ENCODE data around the gene CYP46A1. TPM values are rescaled to one million over a fixed set of nuclear protein-coding genes. Genes with fewer than 3 reads are reported as not detected.

The CYP46A1 gene
- total RNA-seq = 0.14 TPM in 1 of 2 replicates, not detected in the other

DNA sequence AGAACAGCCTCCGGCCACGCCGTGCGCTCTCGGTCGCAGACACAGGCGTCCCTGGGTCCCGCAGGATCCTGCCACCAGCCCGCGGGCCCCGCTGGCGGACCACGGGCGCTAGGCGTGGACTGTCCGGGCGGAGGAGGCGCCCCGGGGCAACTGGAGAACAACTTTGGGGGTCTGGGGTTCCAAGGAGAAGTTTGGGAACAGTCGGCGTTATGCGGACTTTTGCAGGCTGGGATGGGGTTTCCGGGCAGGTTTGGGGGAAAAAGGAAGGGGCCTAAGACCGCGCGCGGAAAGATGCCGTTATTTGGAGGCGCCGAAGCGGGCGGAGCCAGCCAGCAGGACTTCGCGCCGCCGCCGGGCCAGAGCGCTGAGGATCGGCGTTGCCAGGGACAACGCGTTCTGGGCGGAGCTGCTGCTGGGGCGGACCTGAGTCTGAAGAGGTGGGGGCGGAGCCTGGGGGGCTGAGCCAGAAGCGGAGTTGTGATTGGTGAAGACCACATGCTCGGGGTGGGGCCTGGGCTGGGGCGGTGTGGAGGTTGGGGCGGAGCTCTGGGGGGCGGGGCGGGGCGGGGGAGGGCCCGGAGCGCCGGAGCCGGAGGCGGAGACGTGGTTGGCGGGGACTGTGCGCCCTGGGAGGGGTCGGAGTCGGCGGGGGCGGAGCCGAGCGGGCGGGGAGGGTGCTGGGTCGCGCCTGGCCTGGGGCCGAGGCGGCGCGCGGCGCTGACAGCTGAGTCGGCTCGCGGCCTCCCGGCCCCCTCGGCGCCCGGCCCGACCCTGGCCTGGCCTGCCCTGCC, at the start of gene CYP46A1:
TSS of gene CYP46A1 (plus strand) at position 680 of the 791 bp plus-strand sequence. CDS start 120 bp downstream, outside the sequence.

GRCh38 chr14:99644723-99645544, 39.2 kb upstream of the CYP46A1 start, which contains the start of gene HHIPL1:
TSS of gene HHIPL1 (plus strand) at chr14:99645129. CDS start at chr14:99645208, 79 bp downstream.

Other genes with a start within 250 kb of the CYP46A1 start
- 66.7 TPM in 2 replicates for gene SETD3, start 203.4 kb upstream of the CYP46A1 start, total RNA-seq
- 29.3 and 31.2 TPM in 2 replicates for gene CCNK, start 202.9 kb upstream of the CYP46A1 start, total RNA-seq
- 6.1 and 18.8 TPM in 2 replicates for gene CCDC85C, start 80.1 kb upstream of the CYP46A1 start, total RNA-seq
- 0.66 and 1.9 TPM in 2 replicates for gene HHIPL1, start 39.2 kb upstream of the CYP46A1 start, total RNA-seq
- 9.4 and 64.9 TPM in 2 replicates for gene EML1, start 109.1 kb downstream of the CYP46A1 start, total RNA-seq